Psoas muscle (tissue), 8 donors: Measurements from ENCODE around the gene GLB1L2. TPM values are rescaled to one million over a fixed set of nuclear protein-coding genes. Genes with fewer than 3 reads are reported as not detected.

ENCODE experiments used
- ATAC-seq, 4 donors: fragments of 200-7000 bp; cut with Tn5 transposase; one replicate each; pipeline ENCODE4 v1.9.1; 2020; ENCODE audit warnings: moderate library complexity in 3 of 4, mild to moderate bottlenecking in 2 of 4
- DNase-seq, 2 donors: peaks; one replicate each; pipeline ENCODE4 v3.0.0-alpha.2; 2020
- H3K27ac ChIP-seq: fragments of 200-600 bp; one replicate; pipeline ENCODE4 v1.8.0; 2022
- H3K27me3 ChIP-seq, 3 donors: fragments of 200-600 bp in 1 of 3; one replicate each; pipeline versions ENCODE4 v1.6.1 to v1.8.0; 2013 to 2022; ENCODE audit warnings: low read length in 2 of 3, mild to moderate bottlenecking in 2 of 3, moderate library complexity in 1 of 3; ENCODE audit not compliant: insufficient read depth in 3 of 3
- H3K36me3 ChIP-seq, 2 donors: fragments of 200-600 bp in 1 of 2; one replicate each; pipeline versions ENCODE4 v1.6.1 to v1.8.0; 2013 to 2022; ENCODE audit warnings: low read depth in 1 of 2, mild to moderate bottlenecking in 1 of 2, moderate library complexity in 1 of 2; ENCODE audit not compliant: insufficient read depth in 1 of 2
- H3K4me1 ChIP-seq: fragments of 200-600 bp; one replicate; pipeline ENCODE4 v1.8.0; 2022
- H3K4me3 ChIP-seq: fragments of 200-600 bp; one replicate; pipeline ENCODE4 v1.8.0; 2022; ENCODE audit warnings: mild to moderate bottlenecking
- H3K9me3 ChIP-seq: fragments of 200-600 bp; one replicate; pipeline ENCODE4 v1.8.0; 2022
- CTCF ChIP-seq: fragments of 200-600 bp; IDR thresholded peaks from one replicate; pipeline ENCODE4 v1.8.0; 2022; ENCODE audit warnings: antibody characterized with exemption
- WGBS, 3 donors: extraction: QIAGEN DNeasy Blood & Tissue Kit; methylation state at CpG; one replicate each; pipeline versions ENCODE4 v1.1.6 to v1.1.7; 2013; 5-methylcytosine and 5-hydroxymethylcytosine counted together
- intact Hi-C, 2 donors: fragments of 100-400 bp; cut with DNase I; formaldehyde crosslinking; loops; one replicate each; pipeline versions ENCODE4 v1.11.0 to v1.14.2; 2022
- polyA plus RNA-seq, 3 donors: library from polyadenylated mRNA; stranded (reverse); fragments of 200-250 nt; gene quantifications; one replicate each; pipeline ENCODE4 v1.2.3, GENCODE V29; 2013
- total RNA-seq, 4 donors: library from RNA; stranded (reverse); fragmentation: NEBNext Ultra II Directional in 2 of 4; extraction: Animal tissue kit (Norgen Biotek cat#: 25700) in 2 of 4; gene quantifications; one replicate each; pipeline versions ENCODE4 v1.2.1 to v1.2.4, GENCODE V29; 2021 to 2023
- donor health status: healthy with polysubstance abuse.
- donor health status: DM: no; HTN: no; CAD: no; lungs with moderate emphysema.
- donor health status: Bipolar disorder and iron deficiency.
- donor health status: healthy.
- donor health status: DM: yes; HTN: yes; CAD: no.
- donor health status: DM: no; HTN: no; CAD: no.
- donor health status: DM: no; HTN: no; CAD: no.
- donor health status: DM: yes; HTN: yes; CAD: no.

GLB1L2 gene
- total and polyA plus RNA-seq, 7 donors, result 0.14 to 1.5 (median 0.91) TPM

- no peak for TF ChIP-seq CTCF
- WGBS, 3 donors, result 68 to 74% (median 72%) methylated on average over 11 of the region's 11 CpGs
- Histone ChIP-seq H3K4me3 (no peak overlapping the region), H3K4me1 (no peaks in the 10 kb centered on the region), H3K27me3 (peaks cover 3 to 51% (median 23%) of the 10 kb centered on the region in 3 donors), H3K27ac (no peak overlapping the region), H3K36me3 (no peaks in the 10 kb centered on the region), H3K9me3 (no peaks in the 10 kb centered on the region)
- intact Hi-C loops, result no loop called here
- no peak for DNase-seq
- ATAC-seq, result no peak
These were observed 74.7 kb downstream of the GLB1L2 start for GRCh38 chr11:134406264-134407185.

- WGBS, 3 donors, result 42 to 45% (median 44%) methylated on average over 12 of the region's 12 CpGs
- Histone ChIP-seq H3K36me3 (no peaks in the 10 kb centered on the region), H3K27me3 (peaks cover 3 to 51% (median 25%) of the 10 kb centered on the region in 3 donors), H3K27ac (no peak overlapping the region), H3K4me3 (no peak overlapping the region), H3K4me1 (no peaks in the 10 kb centered on the region), H3K9me3 (no peaks in the 10 kb centered on the region)
- no peak for ATAC-seq
- intact Hi-C loops, result no loop called here
- no peak for DNase-seq
- TF ChIP-seq CTCF, result no peak
These were observed 75.6 kb downstream of the GLB1L2 start for GRCh38 chr11:134407321-134407828.

- Histone ChIP-seq H3K4me3 (no peak overlapping the region), H3K4me1 (no peaks in the 10 kb centered on the region), H3K27ac (no peak overlapping the region), H3K9me3 (no peaks in the 10 kb centered on the region), H3K36me3 (no peaks in the 10 kb centered on the region), H3K27me3 (peaks cover 3 to 57% (median 30%) of the 10 kb centered on the region in 3 donors)
- intact Hi-C loops, result no loop called here
- no peak for TF ChIP-seq CTCF
- DNase-seq, result no peak
- ATAC-seq, result no peak
- WGBS, 3 donors, result 51 to 61% (median 61%) methylated on average over 7 to 8 of the region's 8 CpGs
These were observed 76.1 kb downstream of the GLB1L2 start for GRCh38 chr11:134407923-134408322.

GRCh38 chr11:134409552-134410429 lies 78.0 kb downstream of the GLB1L2 start:
- Histone ChIP-seq H3K27me3 (peaks cover 3 to 69% (median 34%) of the 10 kb centered on the region in 3 donors), H3K4me1 (no peaks in the 10 kb centered on the region), H3K4me3 (no peak overlapping the region), H3K36me3 (no peaks in the 10 kb centered on the region), H3K27ac (no peak overlapping the region), H3K9me3 (no peaks in the 10 kb centered on the region)
- intact Hi-C loops, result no loop called here
- 73 to 78% (median 77%) methylated on average over 14 to 15 of the region's 15 CpGs for WGBS, 3 donors
- ATAC-seq (no peak), DNase-seq (no peak)
- TF ChIP-seq CTCF, result no peak
